GM12801 (cell line): ENCODE results near the gene LRRC36.

Experiments used
- CTCF ChIP-seq: IDR thresholded peaks from one replicate; pipeline ENCODE4 v1.5.1; 2011; ENCODE audit warnings: control low read depth; ENCODE audit not compliant: insufficient read length; ENCODE audit errors: extremely low read depth

The LRRC36 gene

GRCh38 chr16:67415872-67416793 is 89.5 kb downstream of the LRRC36 start, which contains the start of gene ZDHHC1:
TSS of gene ZDHHC1 (minus strand) at chr16:67416477. CDS start at chr16:67407775, 8,702 bp downstream.
- TF ChIP-seq CTCF = no peak

- TF ChIP-seq CTCF = no peak
Measured at GRCh38 chr16:67417333-67418061, 90.9 kb downstream of the LRRC36 start.

GRCh38 chr16:67419502-67419901 is 92.9 kb downstream of the LRRC36 start:
- TF ChIP-seq CTCF = no peak

GRCh38 chr16:67419931-67420330 is 93.3 kb downstream of the LRRC36 start:
- no peak for TF ChIP-seq CTCF

- no peak for TF ChIP-seq CTCF
Measured at GRCh38 chr16:67421030-67421429, 94.4 kb downstream of the LRRC36 start.

GRCh38 chr16:67423015-67423414 is 96.4 kb downstream of the LRRC36 start:
- no peak for TF ChIP-seq CTCF

- no peak for TF ChIP-seq CTCF
Measured at GRCh38 chr16:67423611-67424260, 97.1 kb downstream of the LRRC36 start.
